UCSD-AML1 (cell line): ENCODE results near the gene OTUB2.

Source experiments
- DNase-seq: peaks from one replicate; lab custom pipeline; 2025; ENCODE audit not compliant: unreplicated experiment; lab: John Stamatoyannopoulos, UW

Gene OTUB2

DNA sequence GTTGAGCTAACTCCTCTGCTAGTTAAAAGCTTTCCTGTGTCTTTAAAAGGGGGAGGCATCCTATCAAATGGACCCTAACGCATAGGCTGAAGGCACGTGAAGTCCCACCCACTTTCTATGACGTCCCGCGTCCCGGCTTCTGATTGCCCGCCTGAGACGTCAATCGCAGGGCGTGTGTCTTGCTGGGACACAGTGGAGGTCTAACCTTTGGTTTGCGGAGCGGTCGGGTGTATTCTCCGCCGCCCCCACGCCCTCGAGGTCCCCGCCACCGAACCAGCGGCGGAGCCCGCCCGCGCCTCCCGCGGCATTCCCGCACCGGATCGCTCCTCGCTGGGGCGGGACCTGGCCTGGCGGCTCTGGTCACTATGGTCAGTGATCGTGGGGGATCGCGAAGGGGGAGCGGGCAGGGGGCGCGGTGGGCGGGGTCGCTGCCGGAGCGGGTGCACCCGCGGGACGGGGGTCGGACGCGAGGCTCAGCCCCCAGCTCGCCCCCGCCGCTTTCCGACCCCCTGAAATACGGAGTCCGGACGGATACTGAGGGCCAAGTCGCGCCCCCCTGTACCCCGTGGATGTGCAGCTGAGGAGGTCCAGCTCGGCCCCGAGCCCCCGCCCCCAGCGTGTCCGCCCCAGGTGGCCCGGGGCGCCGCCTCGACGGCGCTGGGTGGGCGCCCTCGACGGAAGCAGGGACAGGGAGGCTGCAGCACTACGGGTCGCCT lies at the start of gene OTUB2:
Gene OTUB2, plus strand, starts transcription at position 168 of the 716 bp plus-strand sequence. Its CDS starts 198 bp downstream, at position 366.
- peak; percentile 97 for DNase-seq

DNA sequence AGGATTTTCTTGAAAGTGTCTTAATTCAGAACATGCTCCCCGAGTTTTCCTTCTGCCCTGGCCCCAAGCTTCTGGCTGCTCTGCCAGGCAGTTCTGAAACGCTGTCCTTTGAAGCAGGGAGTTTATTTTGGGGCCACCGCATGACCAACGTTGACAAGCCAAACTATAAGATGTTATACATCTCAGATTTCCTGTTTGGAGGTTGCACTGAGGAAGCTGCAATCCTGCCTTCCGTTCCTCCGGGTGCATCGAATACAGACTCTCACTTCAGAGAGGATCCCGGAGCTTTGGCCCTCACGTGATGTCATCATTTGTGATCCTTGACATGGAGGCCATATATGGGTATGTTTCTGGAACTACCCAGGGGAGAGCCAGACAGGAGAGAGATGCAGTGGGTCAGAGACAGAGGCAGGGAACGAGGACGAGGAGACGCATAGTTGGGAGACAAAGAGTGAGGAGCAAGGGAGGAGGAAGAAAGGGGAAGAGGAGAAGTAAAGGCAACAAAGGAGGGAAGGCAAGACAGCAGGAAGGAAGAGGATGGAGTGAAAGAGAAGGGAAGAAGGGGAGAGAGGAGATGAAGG lies 49.6 kb upstream of the OTUB2 start, which contains the start of gene ASB2:
Gene ASB2, minus strand, starts transcription at position 94 of the 581 bp plus-strand sequence. CDS start 12,031 bp downstream, outside the sequence.
- no peak for DNase-seq

DNA sequence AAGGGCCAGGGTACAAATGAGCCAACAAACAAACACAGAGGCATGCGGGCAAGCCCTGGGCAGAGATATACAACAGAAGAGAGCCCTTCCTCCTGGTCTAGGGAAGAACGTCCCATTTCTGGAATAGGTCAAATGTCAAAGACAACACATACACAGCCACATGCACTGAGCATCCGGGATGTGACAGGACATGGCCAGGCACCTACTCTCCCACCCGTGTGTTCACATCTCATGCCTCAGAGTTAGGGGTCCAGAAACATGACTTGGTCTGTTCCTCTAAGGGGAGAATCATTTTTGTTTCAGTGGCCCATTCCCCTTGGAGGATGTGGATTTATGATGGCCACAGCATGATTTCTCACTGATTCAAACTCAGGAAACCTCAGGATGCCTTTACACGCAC lies 49.0 kb upstream of the OTUB2 start:
- no peak for DNase-seq

DNA sequence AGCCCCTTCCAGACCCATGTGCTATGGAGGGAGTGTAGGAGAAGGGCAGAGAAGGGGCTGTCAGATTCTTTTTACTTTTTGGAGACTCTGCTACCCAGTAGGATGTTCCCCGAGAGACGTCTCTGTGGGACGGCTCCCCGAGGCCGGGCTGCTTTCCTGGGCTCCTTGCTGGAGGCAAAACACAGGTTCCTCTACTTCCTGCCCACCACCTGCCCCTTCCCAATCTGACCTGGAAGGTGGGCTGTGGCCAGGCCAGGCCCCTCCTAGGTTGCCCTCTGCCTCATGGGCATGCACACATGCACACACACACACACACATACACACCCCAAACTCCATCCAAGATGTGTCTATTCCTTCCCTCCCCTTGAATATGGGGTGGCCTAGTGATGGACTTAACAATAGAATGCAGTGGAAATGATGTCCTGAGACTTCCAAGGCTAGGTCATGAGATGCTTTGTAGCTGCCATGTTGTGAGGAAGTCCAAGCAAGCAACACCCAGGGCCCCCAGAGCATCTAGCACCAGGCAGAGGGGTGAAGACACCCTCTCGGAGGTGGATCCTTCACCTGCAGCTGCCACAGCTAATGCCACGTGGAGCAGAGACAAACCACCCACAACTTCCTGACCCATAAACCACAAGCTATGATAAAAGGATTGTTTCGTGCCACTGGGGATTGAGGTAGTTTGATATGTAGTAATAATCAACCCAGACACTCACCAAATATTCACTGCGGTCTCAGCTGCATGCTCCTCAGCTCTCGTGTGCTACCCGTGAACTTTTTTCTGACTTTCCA lies 48.2 kb upstream of the OTUB2 start:
- DNase-seq = no peak

DNA sequence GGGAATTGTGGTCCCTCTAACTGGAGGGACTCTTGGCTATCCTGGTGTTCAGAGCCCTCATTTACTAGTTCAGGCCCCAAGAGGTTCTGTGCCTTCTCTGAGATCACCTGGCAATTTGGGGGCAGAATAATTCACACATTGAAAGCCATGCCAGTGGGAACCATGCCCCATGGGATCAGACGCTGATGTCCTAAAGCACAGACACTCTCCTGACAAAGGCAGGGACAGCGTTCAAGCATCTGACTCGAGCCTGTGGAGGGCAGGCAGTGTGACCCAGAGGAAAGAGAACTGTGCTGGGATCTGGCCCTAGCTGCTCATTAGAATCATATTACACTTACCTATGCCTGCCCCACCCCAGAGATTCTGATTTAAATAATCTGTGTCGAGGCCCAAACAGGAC lies 47.4 kb upstream of the OTUB2 start:
- DNase-seq = no peak

DNA sequence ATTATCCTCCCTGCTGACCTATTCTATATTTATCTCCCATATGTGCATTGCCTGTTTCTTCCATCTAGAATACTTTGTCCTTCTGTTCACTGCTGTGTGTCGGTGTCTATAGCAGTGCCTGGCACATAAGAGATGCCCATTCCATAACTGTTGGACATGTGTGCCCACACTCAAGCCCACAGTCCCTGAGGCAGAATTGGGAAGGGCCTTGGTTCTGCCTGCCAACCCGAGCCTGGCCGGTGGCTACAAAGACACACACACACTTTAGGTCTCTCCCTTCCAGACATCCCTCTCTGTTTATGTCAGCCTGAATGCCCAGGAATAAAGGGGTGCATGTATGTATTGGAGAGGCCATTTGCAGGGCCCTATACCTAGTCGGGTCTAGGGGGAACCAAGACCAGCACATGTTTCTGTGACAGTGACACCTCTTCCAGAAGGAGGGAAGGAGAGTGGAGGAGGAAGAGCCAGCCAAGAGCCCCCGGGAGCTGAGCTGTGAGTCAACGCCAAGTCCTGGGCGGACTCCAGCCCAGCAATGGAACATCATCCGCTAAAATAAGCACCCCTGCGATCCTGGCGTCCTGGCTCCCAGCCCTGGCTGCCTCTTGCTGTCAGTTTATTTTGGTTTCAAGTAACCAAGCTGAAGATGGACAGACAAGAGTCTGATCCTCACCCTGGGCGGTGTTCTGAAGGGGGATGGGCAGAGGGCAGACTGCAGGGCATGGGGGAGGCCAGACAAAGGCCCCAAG lies 45.5 kb upstream of the OTUB2 start:
- no peak for DNase-seq

DNA sequence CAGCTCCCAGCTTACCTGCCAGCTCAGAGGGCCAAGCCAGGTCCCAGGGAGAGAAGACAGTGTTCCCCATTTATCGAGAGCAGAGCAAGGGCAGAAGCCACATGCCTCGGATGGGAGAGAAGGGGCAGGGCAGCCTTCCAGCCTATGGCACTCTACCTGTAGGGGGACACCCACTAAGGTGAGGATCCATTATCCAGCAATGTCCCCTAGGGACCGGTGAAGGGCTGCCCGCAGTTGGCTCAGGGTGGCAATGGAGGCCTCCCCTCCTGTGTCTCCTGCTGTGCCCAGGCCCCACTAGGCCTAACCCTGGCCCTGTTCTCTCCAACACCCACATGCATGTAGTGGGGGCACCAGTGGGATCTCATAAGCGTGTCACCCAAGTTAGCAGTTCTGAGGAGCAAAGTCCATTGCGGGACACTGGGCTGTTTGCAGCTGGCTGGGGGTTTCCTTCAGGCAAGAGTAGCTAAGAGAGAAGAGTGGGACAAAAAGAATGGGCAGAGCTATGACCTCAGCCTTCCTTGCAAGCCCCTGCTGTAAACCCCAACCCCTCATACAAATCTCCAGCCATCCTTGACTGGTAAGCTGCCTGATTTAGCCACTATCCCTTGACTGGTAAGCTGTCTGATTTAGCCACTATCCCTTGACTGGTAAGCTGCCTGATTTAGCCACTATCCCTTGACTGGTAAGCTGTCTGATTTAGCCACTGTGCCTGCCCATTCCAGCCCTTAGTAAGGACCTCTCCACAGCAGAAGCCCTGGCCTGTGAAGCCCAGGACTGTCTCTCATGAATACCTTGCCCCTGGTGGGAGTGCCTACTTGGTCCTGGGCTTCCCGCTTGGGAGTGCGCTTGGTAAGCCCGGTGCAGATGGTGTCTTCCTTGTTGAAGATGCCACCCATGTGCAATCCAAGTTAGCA lies 44.6 kb upstream of the OTUB2 start:
- DNase-seq = no peak

- no peak for DNase-seq
Observed at GRCh38 chr14:93982230-93983007, 43.7 kb upstream of the OTUB2 start.

DNA sequence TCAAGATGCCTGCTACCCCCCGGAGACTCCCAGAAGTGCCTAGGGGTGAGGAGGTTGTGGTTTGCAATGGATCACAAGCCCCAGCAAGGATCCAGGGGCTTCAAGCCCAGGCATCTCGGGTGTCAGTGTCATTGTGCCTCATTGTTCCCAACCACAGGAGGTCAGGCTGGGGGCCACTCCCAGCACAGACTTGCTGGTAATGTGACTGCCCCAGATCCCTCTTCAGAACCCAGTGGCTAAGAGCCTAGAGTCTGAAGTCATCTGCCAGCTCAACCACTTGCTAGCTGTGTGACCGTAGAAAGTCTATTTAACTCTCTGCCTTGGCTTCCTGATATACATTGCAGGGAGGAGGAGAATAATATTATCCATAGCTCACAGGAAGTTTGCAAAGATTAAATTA lies 42.1 kb upstream of the OTUB2 start:
- no peak for DNase-seq

DNA sequence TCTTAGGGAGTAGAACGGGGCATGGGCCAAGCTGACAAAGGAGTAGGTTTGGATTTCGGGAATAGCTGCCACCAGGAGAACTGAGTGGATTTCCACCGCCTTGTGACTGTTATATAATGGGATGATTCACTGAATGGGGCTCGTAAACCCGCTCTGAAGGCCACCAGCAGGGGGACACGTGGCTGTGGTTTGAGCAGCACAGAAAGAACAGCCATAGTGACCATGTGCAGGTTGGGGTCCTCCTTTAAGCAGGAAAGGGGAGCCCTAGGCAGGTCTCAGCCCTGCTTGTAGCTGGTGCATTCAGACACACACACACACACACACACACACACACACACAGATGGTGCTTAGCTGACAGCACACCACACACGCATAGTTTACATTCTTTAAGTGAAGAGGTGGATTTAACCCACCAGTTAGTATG lies 41.1 kb upstream of the OTUB2 start:
- DNase-seq = peak; percentile 30

- no peak for DNase-seq
Observed at GRCh38 chr14:93986955-93987354, 39.2 kb upstream of the OTUB2 start.

DNA sequence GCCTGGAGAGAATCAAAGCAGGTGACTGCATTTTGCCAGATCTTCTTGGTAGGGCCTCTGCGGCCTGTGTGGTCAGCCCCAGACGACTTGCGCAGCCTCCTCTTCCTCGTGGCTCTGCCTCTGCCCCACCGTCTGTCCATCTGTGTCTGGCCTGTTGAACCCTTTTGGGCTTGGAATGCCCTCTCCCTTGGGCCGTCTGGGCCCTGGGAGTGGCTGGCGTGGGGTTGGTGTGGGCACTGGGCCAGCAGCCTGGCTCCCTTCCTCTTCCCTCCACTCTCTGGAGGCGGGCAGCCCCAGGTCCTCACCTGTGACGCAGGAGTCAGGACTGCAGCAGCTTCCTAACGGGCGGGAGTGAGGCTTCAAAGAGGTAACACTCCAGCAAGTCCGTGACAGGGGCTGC lies 38.8 kb upstream of the OTUB2 start:
- no peak for DNase-seq

GRCh38 chr14:93987815-93988476 lies 38.2 kb upstream of the OTUB2 start:
- DNase-seq = no peak

GRCh38 chr14:93989939-93990338 lies 36.2 kb upstream of the OTUB2 start:
- no peak for DNase-seq

DNA sequence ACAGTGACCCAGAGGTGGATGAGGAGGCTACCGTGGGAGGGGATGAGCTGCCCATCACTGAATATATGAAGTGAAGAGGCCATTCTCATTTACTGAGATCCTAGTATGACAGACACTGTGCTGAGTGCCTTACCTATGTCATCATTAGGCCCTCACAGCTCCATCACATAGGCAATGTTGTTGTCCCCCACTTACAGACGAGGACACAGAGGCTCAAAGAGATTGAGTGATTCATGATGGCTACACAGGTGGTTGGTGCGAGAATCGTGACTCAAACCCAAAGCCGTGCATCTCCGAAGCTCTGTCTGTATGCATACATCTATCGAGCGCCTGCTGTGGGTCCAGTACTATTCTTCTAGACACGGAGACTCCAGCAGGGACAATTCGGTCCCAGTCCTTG lies 34.9 kb upstream of the OTUB2 start:
- no peak for DNase-seq

- DNase-seq = no peak
Observed at GRCh38 chr14:93991649-93992048, 34.5 kb upstream of the OTUB2 start.

GRCh38 chr14:93993382-93993781 lies 32.8 kb upstream of the OTUB2 start:
- no peak for DNase-seq

- DNase-seq = no peak
Observed at GRCh38 chr14:93994919-93995682, 31.0 kb upstream of the OTUB2 start.
